GM12875 (cell line): ENCODE measurements around the gene STAM2.
"Not testable (repeated sequence)": the region's sequence is repeated elsewhere in the genome, so short reads cannot be mapped to it uniquely, and the experiment has no call there.

Experiments used
- H3K4me3 ChIP-seq: one replicate; pipeline ENCODE4 v1.5.1; 2011; ENCODE audit warnings: low read depth, low read length, control low read depth
- TF ChIP-seq, protein P1 (sequence below): IDR thresholded peaks from 2 replicates; pipeline ENCODE4 v1.5.1; 2011; ENCODE audit warnings: low read depth, mild to moderate bottlenecking, control low read depth, inconsistent platforms, low read length, moderate library complexity, borderline replicate concordance; ENCODE audit not compliant: insufficient read depth

STAM2 gene

DNA sequence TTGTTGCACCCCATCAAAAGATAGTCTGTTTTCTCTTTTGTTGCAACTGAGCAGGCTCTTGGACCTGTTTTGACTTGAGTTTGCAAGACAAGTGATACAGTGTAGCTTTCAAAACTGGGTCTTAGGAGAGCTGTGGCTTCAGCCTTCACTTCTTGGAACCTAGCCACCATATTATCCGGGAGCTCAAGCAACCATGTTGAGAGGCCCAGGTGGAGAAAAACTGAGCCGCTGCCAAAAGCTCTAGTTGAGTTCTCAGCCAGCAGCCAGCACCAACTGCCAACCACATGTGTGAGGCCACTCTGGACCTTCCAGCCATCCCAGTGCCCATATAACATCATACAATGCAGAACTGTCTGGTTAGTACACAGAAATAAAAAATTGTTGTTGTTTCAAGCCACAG lies 82.1 kb downstream of the STAM2 start:
- TF ChIP-seq, protein P1, sequence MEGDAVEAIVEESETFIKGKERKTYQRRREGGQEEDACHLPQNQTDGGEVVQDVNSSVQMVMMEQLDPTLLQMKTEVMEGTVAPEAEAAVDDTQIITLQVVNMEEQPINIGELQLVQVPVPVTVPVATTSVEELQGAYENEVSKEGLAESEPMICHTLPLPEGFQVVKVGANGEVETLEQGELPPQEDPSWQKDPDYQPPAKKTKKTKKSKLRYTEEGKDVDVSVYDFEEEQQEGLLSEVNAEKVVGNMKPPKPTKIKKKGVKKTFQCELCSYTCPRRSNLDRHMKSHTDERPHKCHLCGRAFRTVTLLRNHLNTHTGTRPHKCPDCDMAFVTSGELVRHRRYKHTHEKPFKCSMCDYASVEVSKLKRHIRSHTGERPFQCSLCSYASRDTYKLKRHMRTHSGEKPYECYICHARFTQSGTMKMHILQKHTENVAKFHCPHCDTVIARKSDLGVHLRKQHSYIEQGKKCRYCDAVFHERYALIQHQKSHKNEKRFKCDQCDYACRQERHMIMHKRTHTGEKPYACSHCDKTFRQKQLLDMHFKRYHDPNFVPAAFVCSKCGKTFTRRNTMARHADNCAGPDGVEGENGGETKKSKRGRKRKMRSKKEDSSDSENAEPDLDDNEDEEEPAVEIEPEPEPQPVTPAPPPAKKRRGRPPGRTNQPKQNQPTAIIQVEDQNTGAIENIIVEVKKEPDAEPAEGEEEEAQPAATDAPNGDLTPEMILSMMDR, result no peak
- H3K4me3 ChIP-seq, result no peak overlapping the region

DNA sequence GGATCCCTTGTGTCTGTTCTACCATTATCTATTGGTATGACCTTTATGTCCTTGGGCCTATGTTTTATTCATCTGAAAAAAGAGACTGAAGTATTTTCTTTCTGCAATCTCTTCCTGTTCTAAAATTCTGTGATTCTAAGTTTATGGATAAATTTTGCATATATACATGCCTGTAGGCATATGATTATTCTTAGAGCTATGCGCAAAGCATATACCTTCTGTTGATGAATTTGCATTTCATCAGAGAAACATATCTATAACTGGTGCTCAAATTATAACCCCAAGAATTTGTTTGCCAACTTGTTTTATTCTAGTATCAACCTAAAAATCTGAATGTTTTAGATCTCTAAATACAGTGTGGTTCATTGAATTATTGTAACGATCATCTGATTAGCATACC lies 83.5 kb downstream of the STAM2 start:
- TF ChIP-seq, protein P1, result no peak

DNA sequence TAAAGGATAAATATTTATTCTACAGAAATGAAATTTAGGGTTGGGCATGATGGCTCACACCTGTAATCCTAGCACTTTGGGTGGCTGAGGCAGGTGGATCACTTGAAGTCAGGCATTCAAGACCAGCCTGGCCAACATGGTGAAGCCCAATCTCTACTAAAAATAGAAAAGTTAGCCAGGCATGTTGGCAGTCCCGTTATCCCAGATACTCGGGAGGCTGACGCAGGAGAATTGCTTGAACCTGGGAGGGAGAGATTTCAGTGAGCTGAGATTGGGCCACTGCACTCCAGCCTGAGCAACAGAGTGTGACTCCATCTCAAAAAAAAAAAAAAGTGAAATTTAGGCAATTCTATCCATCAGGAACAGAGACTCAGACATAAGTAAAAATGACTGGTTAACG lies 84.8 kb downstream of the STAM2 start:
- H3K4me3 ChIP-seq, result not testable (repeated sequence)

More for the DNA sequence above, 83.5 kb downstream of the STAM2 start:
- no peak overlapping the region for H3K4me3 ChIP-seq

DNA sequence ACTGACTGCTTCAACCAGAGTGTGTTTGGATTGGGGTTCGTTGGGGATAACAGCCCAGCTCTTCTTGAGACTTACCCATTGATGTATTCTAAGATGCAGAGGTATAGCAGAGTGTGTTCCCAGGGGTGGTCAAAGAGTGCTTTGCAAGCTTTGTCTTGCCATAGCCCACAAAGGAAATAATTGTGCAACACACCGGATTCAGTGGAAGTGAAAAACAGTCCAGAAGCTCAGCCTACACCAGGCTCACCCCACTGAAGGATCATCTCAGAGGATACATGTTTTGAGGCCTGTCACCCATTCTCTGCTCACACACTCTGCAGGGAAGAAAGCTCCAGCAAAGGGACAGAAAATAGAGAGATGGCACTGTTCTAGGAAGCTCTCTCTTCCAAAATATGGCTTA lies 86.3 kb downstream of the STAM2 start:
- no peak overlapping the region for H3K4me3 ChIP-seq
- TF ChIP-seq, protein P1, result no peak

DNA sequence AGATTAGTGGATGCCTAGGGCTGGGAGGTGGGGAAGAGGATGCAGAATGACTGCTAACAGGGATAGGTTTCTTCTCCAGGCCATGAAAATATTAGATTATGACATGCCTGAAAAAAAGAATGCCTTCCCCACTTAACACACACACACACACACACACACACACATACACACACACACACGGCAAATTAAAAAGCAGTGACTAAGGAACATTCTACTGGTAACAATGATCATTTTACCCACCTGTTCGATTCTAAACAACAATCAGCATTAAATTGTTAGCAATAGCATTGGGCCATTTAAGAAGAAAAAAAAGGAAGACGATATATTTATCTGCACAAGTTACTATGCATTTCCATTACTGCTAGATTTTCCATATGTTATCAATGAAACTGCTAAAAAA lies 87.6 kb downstream of the STAM2 start:
- H3K4me3 ChIP-seq, result no peak overlapping the region
- TF ChIP-seq, protein P1, result no peak

DNA sequence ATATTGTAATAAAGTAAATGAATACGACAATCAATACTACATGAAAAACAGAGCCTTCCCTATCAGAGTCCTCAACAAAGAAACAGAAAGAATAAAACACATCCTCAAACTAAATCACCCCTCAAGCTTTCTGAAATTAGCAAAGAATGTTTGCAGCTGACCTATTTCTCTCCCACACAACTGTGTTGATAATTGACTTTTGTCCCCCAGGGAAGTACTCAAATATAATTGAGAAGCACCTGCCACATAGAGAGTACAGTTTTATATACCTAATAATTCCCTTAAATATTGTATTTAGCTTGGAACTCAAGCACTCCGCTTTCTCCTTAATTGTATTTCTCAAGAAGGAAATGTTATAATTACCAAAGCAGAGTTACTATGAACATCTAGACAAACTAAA lies 89.3 kb downstream of the STAM2 start:
- TF ChIP-seq, protein P1, result no peak
- no peak overlapping the region for H3K4me3 ChIP-seq

DNA sequence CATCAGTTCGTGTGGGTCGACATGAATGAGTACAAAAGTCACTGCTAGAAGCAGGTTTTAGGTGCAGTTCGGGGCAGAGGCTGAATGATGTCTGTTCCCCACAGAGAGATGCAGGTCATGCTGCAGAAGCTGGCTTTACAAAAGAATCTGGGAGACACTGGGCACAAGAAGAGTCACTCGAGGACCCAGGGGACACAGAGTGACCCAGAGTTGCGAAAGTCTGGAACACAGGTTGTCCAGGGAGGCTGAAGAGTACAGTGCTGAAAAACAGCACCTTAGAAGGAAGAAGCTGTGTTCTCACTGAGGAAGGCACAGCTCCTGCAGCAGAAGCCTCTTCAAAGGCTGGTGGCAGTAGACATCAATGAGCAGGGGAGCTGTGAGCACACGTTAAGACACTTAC lies 91.5 kb downstream of the STAM2 start:
- no peak overlapping the region for H3K4me3 ChIP-seq
- TF ChIP-seq, protein P1, result no peak
